Activated CD8-positive, alpha-beta memory T cell treated with anti-CD3 and anti-CD28 coated beads, Interleukin-2, amount 10 ng/mL, durations not matched to agents 7 days and 5 days (primary cell): ENCODE results near the gene GSE1. TPM values are rescaled to one million over a fixed set of nuclear protein-coding genes. Genes with fewer than 3 reads are reported as not detected.

Source experiments
- ATAC-seq: fragments of 150-1000 bp; cut with Tn5 transposase; one replicate; pipeline ENCODE4 v1.10.0; 2021; ENCODE audit warnings: moderate library complexity
- CTCF ChIA-PET: fragments of 350-600 bp; sonication (Branson Sonifier 250); formaldehyde crosslinking; loops from one replicate; lab custom pipeline; 2021; ENCODE audit warnings: antibody characterized with exemption; lab: Charles Lee
- DNase-seq: peaks from one replicate; pipeline ENCODE4 v3.0.0-alpha.2; 2020
- H3K27ac Mint-ChIP-seq: one replicate; pipeline ENCODE4 v1.8.0; 2021; ENCODE audit warnings: mild to moderate bottlenecking, mixed read lengths
- H3K27me3 Mint-ChIP-seq: one replicate; pipeline ENCODE4 v1.8.0; 2021; ENCODE audit warnings: mixed read lengths
- H3K36me3 Mint-ChIP-seq: one replicate; pipeline ENCODE4 v1.8.0; 2021; ENCODE audit warnings: mild to moderate bottlenecking, mixed read lengths
- H3K4me1 Mint-ChIP-seq: one replicate; pipeline ENCODE4 v1.8.0; 2021; ENCODE audit warnings: mixed read lengths
- H3K4me3 Mint-ChIP-seq: one replicate; pipeline ENCODE4 v1.8.0; 2021; ENCODE audit warnings: mild to moderate bottlenecking, moderate library complexity, mixed read lengths
- H3K9me3 Mint-ChIP-seq: one replicate; pipeline ENCODE4 v1.8.0; 2022; ENCODE audit warnings: low read depth, mixed read lengths
- total RNA-seq, 2 experiments: library from RNA; stranded (reverse); gene quantifications; one replicate each; pipeline ENCODE4 v1.2.3, GENCODE V29; 2021

Gene GSE1
- total RNA-seq, 2 experiments from 2014 or later, result 43.1 to 55.1 TPM

DNA sequence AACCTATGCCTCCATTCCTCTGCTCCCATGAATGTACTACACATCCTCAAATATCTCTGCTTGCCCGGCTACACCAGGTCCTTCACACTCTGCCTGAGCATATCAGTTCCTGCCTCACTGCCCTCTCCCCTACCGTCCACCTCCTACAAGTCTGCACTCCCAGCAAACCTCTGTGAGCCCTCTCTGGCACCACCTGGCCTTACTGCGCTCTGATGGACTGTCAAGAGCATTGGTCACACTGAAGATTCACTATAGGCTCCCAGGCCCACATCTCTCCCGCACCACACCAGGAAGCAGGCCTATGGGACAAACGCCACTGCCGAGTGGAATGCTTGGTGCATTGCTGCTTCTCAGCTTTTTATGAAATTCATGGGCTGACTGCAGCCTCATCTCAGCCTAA lies 66.7 kb downstream of the GSE1 start:
- CTCF ChIA-PET, result interaction anchor here (0.5 kb wide), 1 partner anchor 291 kb away, joined by 3 read pairs; no protein-coding TSS in a partner anchor
- Mint-ChIP-seq H3K27ac (peak overlapping the region; percentile 69), H3K4me3 (no peak overlapping the region), H3K9me3 (no peaks in the 10 kb centered on the region), H3K4me1 (peaks cover 33% of the 10 kb centered on the region), H3K27me3 (no peaks in the 10 kb centered on the region), H3K36me3 (peaks cover 43% of the 10 kb centered on the region)
- ATAC-seq, result no peak
- no peak for DNase-seq

DNA sequence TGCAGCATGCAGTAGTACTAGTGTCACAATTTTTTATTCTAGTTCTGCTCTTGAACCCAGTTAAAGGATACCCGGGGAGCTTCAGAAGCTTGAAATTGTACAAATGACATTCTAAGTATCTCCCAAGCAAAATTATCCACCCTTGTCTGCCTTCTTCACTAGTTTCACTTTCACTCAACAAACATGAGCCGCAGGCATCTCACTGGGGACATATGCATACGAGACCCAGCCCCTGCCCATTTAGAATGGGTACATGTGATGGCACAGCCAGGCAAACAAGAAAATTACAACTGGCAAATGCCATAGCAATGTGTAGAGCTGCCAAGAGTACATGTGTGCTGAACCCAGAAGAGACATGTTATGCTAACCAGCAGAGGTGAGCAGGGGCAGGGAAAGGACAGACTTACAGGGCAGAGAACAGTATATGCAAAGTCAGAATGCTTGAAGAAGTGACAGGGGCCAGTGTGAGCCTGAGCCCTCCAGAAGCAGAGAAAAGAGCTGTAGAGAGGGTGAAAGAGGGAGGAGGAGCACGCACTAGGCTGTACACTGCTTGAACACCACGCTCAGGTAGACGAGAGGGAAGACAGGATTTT lies 67.3 kb downstream of the GSE1 start:
- H3K4me1 Mint-ChIP-seq, result peaks cover 31% of the 10 kb centered on the region
- H3K27ac Mint-ChIP-seq, result peak overlapping the region; percentile 30
- no peaks in the 10 kb centered on the region for H3K27me3 Mint-ChIP-seq
- CTCF ChIA-PET, result interaction anchor here (0.5 kb wide), 1 partner anchor 291 kb away, joined by 3 read pairs; no protein-coding TSS in a partner anchor
- no peak for DNase-seq
- H3K36me3 Mint-ChIP-seq, result peaks cover 41% of the 10 kb centered on the region
- ATAC-seq, result peak; percentile 41
- H3K4me3 Mint-ChIP-seq, result no peak overlapping the region
- no peaks in the 10 kb centered on the region for H3K9me3 Mint-ChIP-seq

DNA sequence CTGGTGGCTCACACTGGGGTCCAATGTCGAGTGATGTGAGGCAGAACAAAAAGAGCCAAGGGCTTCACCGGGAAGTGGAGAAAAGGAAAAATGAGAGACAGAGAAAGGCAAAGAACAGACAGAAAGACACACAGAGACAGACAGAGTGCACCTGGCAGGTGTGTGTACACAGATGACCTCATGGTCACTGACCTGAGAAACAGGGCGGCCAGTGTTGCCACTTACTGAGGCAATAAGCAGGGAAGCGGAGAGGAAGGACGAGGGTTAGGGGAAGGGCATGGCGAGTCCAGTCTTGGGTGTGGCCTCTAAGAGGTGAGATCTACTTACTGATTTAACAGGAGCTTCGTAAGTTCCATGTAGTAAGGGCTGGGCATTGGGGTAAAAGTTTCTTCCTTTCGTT lies 68.1 kb downstream of the GSE1 start:
- peaks cover 32% of the 10 kb centered on the region for H3K4me1 Mint-ChIP-seq
- H3K27me3 Mint-ChIP-seq, result no peaks in the 10 kb centered on the region
- no peaks in the 10 kb centered on the region for H3K9me3 Mint-ChIP-seq
- ATAC-seq (no peak), DNase-seq (no peak)
- no peak overlapping the region for H3K27ac Mint-ChIP-seq
- peaks cover 39% of the 10 kb centered on the region for H3K36me3 Mint-ChIP-seq
- CTCF ChIA-PET, result interaction anchor here (1.1 kb wide), 1 partner anchor 261 kb away, joined by 3 read pairs; no protein-coding TSS in a partner anchor
- H3K4me3 Mint-ChIP-seq, result no peak overlapping the region

DNA sequence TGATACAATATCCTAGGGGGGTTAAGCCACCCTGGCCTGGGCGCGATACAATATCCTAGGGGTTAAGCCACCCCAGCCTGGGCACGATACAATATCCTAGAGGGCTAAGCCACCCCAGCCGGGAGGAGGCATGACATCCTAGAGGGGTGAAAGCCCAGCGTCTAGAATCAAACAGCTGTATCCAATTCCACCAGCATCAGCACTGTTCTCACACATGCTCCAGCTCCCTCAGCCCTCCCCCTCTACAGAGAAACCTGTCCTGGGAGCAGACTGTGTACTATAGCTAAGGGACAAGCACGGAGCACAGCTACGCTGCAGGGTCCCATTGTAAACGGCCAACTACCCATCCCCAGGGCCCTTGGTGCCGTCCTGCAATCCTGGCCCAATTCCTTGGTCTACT lies 69.4 kb downstream of the GSE1 start:
- Mint-ChIP-seq H3K4me3 (no peak overlapping the region), H3K27ac (no peak overlapping the region), H3K9me3 (no peaks in the 10 kb centered on the region), H3K4me1 (peaks cover 39% of the 10 kb centered on the region), H3K36me3 (peaks cover 41% of the 10 kb centered on the region), H3K27me3 (no peaks in the 10 kb centered on the region)
- no peak for DNase-seq
- CTCF ChIA-PET, result interaction anchor here (1.1 to 1.2 kb wide), 4 partner anchors 35 to 267 kb away, joined by 3 to 5 read pairs (median 4); no protein-coding TSS in a partner anchor
- ATAC-seq, result no peak

DNA sequence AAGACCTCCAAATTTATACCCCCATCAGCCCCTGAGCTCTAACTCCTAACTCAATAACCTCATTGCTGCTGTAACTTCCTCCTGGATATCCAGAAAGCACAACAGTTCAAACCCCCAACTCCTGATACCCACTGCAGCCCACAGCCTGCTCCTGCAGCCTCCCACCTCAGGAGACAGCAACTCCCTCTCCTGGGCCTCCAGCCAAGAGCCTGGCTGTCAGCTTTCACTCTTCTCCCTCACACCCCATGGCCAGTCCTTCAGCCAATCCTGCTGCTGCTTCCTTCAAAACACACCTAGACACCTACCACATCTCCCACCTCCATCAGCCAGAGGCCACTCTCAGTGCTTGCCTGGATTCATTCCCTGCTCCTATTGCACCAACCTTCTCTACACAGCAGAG lies 70.2 kb downstream of the GSE1 start:
- Mint-ChIP-seq H3K27ac (no peak overlapping the region), H3K4me1 (peaks cover 34% of the 10 kb centered on the region), H3K27me3 (no peaks in the 10 kb centered on the region), H3K9me3 (no peaks in the 10 kb centered on the region), H3K36me3 (peaks cover 39% of the 10 kb centered on the region), H3K4me3 (no peak overlapping the region)
- no peak for ATAC-seq
- CTCF ChIA-PET, result interaction anchor here (1.0 to 1.7 kb wide), 4 partner anchors 8 to 268 kb away, joined by 3 to 5 read pairs (median 4); no protein-coding TSS in a partner anchor
- DNase-seq, result no peak

DNA sequence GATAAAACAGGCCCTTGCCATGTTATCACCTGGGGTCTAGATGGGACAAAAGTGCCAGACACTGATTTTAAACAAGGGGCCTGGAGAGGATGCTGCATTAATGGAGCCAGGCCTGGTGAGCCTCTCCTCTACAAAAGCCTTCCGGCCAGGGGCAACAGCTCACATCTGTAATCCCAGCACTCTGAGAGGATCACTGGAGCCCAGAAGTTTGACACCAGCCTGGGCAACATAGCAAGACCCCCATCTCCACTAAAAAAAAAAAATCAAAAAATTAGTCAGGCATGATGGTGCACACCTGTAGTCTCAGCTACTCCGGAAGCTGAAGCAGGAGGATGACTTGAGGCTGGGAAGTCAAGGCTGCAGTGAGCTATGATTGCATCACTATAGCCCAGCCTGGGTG lies 72.1 kb downstream of the GSE1 start:
- ATAC-seq (no peak), DNase-seq (no peak)
- no peaks in the 10 kb centered on the region for H3K27me3 Mint-ChIP-seq
- H3K9me3 Mint-ChIP-seq, result no peaks in the 10 kb centered on the region
- no peak overlapping the region for H3K27ac Mint-ChIP-seq
- CTCF ChIA-PET, result interaction anchor here (1.1 to 1.4 kb wide), 2 partner anchors 33 to 75 kb away, joined by 3 to 7 read pairs; no protein-coding TSS in a partner anchor
- peaks cover 29% of the 10 kb centered on the region for H3K36me3 Mint-ChIP-seq
- peaks cover 33% of the 10 kb centered on the region for H3K4me1 Mint-ChIP-seq
- no peak overlapping the region for H3K4me3 Mint-ChIP-seq

DNA sequence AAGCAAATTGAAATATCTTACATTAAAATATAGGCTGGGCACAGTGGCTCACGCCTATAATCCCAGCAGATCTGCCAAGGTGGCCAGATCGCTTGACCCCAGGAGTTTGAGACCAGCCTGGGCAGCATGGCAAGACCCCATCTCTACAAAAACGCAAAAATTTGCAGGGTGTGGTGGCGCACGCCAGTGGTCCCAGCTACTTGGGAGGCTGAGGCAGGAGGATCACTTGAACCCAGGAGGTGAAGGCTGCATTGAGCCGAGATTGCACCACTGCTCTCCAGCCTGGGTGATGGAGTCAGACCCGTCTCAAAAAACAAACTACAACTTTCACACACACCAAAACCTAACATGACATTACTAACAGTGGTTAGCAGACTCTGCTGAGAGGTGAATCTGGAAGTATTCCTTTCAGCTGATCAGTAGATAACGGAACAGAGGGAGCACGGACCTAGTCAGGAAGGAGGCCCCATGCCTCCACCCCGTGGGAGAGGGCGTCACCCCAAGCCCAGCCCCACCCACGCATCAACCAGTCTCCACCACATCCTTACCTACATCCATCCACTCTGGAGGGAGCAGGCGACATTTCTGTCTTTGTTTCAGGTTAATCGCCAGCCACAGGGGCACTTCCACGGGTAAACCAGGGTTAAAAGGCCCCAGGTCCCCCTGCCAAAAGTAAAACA lies 73.9 kb downstream of the GSE1 start:
- Mint-ChIP-seq H3K27me3 (peaks cover 3% of the 10 kb centered on the region), H3K9me3 (no peaks in the 10 kb centered on the region), H3K27ac (peak overlapping the region; percentile 71), H3K4me3 (peak overlapping the region; percentile 79), H3K36me3 (peaks cover 17% of the 10 kb centered on the region), H3K4me1 (peaks cover 22% of the 10 kb centered on the region)
- CTCF ChIA-PET, result interaction anchor here (1.1 kb wide), 1 partner anchor 10 kb away, joined by 3 read pairs; no protein-coding TSS in a partner anchor
- DNase-seq (peak; percentile 78), ATAC-seq (peak; percentile 23)

DNA sequence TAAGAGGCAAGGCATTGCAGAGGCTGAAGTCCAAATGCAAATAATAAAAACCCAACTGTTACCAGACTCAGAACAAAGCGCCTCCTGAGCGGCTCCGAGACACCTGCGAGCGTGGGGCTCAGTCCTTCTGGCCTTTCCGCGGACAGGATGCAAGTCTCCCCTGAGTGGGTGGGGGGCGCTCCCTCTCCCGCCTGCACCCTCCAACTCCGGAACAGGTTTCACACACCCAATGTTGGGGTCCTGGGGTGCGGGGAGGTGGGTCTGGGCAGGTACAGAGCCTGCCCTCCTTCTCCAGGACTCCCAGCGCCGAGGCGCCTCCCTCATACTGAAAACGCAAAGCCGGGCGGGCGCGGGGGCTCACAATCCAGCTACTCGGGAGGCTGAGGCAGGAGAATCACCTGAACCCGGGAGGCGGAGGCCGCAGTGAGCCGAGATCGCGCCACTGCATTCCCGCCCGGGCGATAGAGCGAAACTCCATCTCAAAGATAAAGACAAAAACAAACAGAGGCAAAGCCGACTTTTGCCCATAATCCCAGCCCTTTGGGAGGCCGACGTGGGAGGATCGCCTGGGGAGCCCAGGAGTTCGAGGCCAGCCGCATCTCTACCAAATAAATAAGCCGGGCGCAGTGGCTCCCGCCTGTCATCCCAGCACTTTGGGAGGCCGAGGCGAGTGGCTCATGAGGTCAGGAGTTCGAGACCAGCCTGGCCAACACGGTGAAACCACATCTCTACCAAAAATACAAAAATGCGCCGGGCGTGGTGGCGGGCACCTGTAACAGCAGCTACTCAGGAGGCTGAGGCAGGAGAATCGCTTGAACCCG lies 74.7 kb downstream of the GSE1 start:
- no peak for ATAC-seq
- Mint-ChIP-seq H3K9me3 (no peaks in the 10 kb centered on the region), H3K4me3 (peak overlapping the region; percentile 79), H3K27me3 (peaks cover 7% of the 10 kb centered on the region), H3K27ac (peak overlapping the region; percentile 86), H3K4me1 (peaks cover 22% of the 10 kb centered on the region), H3K36me3 (peaks cover 17% of the 10 kb centered on the region)
- DNase-seq, result peak; percentile 47
- CTCF ChIA-PET, result interaction anchor here (1.1 to 2.0 kb wide), 3 partner anchors 10 to 71 kb away, joined by 3 to 6 read pairs (median 5); no protein-coding TSS in a partner anchor

DNA sequence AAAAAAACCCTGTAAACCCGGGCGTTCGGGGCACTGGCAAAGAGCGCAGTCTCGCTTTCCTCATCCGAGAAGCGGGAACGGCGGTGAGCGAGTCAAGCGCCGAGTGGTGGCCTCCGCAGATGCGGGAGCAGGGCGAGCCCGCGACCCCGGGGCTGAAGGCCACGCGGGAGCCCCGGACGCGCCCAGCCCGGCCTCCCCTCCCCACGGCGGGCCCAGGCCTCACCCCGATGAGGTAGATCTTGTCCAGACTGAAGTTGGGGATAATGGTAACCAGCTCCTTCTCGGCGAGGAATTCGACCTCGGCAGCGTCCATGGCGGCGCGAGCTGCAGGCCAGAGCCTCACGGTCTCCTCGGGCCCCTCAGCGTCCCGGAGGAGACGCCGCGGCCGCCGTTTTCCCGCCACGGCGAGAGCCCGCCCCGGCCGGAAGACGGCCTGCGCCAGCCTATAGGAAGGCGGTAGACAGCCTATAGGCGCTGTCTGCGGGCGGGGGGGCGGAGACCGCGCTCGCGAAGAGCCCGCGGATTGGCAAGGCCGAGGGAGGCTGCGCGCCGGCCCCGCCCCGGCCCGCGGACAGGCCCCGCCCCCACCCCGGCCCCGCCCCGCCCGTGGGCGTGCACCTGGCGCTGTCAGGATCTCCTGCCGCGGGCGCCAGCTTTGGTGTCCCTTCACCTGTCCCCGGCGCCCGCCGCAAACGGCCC lies 75.6 kb downstream of the GSE1 start, which contains the start of gene GINS2:
GINS2 (minus strand) TSS at position 369 of the 699 bp plus-strand sequence; CDS start at position 313, 56 bp downstream.
- peaks cover 7% of the 10 kb centered on the region for H3K27me3 Mint-ChIP-seq
- peaks cover 11% of the 10 kb centered on the region for H3K36me3 Mint-ChIP-seq
- no peaks in the 10 kb centered on the region for H3K9me3 Mint-ChIP-seq
- peaks cover 20% of the 10 kb centered on the region for H3K4me1 Mint-ChIP-seq
- peak within 1 kb of the TSS; percentile 79 for H3K4me3 Mint-ChIP-seq
- peak within 1 kb of the TSS; percentile 86 for H3K27ac Mint-ChIP-seq
- ATAC-seq (peak; percentile 100), DNase-seq (peak; percentile 96)
- CTCF ChIA-PET, result interaction anchor here (0.6 to 2.0 kb wide), 4 partner anchors 11 to 72 kb away, joined by 3 to 6 read pairs (median 4); no protein-coding TSS in a partner anchor

DNA sequence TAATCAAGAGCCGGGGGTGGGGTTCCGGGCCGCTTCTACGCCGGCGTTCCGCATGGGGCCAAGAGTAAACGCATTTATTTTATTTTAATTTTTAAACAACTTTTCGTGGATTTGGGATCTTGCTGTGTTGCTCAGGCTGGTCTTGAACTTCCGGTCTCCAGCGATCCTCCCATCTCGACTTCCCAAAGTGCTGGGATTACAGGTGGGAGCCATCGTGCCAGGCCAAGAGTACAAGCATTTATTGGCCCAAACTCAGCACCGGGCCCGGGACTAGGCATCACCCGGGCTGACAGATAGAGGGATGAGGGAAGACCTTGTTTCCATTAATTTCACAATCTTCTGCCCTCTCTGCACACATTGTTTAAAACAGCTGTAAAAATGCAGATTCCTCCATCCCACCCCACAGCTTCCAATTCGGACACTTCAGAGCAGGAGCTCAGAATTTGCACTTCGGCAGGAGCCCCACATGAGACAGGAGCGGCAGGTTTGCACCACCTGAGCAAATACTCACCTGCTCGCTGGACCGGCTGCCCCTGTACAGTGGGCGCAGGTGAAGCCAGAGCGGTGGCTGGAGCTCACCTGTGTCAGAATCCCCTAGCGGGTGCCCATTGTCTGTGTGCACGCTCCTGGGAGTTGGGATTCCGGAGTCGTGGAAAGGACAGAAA lies 76.3 kb downstream of the GSE1 start:
- Mint-ChIP-seq H3K4me1 (peaks cover 18% of the 10 kb centered on the region), H3K4me3 (peak overlapping the region; percentile 67), H3K36me3 (peaks cover 9% of the 10 kb centered on the region), H3K27ac (no peak overlapping the region), H3K9me3 (no peaks in the 10 kb centered on the region), H3K27me3 (peaks cover 7% of the 10 kb centered on the region)
- no peak for ATAC-seq
- DNase-seq, result no peak
- CTCF ChIA-PET, result interaction anchor here (0.6 to 2.0 kb wide), 4 partner anchors 28 to 384 kb away, joined by 3 to 6 read pairs (median 4); no protein-coding TSS in a partner anchor

DNA sequence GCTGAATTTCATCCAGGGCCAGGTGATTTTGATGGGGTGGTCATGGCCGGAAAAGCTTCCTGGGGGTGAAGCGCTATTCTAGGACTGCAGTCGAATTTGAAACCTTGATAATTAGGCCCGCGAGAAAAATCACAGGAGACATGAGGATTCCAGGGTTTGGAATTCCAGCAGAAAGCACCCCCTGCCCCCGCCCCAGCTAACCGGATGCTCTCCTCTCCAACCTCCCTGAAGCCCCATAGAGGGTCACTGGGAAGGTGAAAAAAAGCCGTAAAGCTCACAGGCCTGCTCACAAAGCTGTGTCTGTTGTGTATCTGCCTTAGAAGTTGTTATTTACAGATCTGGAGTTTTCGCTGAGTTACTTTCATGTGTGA lies 76.8 kb downstream of the GSE1 start:
- H3K4me1 Mint-ChIP-seq, result peaks cover 16% of the 10 kb centered on the region
- H3K4me3 Mint-ChIP-seq, result no peak overlapping the region
- H3K27ac Mint-ChIP-seq, result no peak overlapping the region
- H3K36me3 Mint-ChIP-seq, result peaks cover 7% of the 10 kb centered on the region
- DNase-seq (no peak), ATAC-seq (no peak)
- CTCF ChIA-PET, result interaction anchor here (1.1 to 2.0 kb wide), 4 partner anchors 14 to 384 kb away, joined by 3 to 10 read pairs (median 4); no protein-coding TSS in a partner anchor
- peaks cover 13% of the 10 kb centered on the region for H3K27me3 Mint-ChIP-seq
- no peaks in the 10 kb centered on the region for H3K9me3 Mint-ChIP-seq
